Muscle layer of duodenum (tissue), 2 donors: Measurements from ENCODE around the gene RAPSN.

Experiments
- H3K27ac ChIP-seq: one replicate; pipeline ENCODE4 v1.7.0; 2013; ENCODE audit warnings: mild to moderate bottlenecking, low read length
- H3K27me3 ChIP-seq: one replicate; pipeline ENCODE4 v1.7.0; 2013; ENCODE audit warnings: low read depth, mild to moderate bottlenecking, control low read depth, low read length
- H3K36me3 ChIP-seq, 2 donors: one replicate each; pipeline ENCODE4 v1.7.0; 2013; ENCODE audit warnings: low read length in 2 of 2, control low read depth in 1 of 2, mild to moderate bottlenecking in 1 of 2; ENCODE audit not compliant: insufficient read depth in 2 of 2, control insufficient read depth in 1 of 2
- H3K4me1 ChIP-seq, 2 donors: one replicate each; pipeline ENCODE4 v1.7.0; 2013; ENCODE audit warnings: low read length in 2 of 2, mild to moderate bottlenecking in 2 of 2, control low read depth in 1 of 2, moderate library complexity in 1 of 2; ENCODE audit not compliant: insufficient read depth in 2 of 2, control insufficient read depth in 1 of 2
- H3K4me3 ChIP-seq, 2 donors: one replicate each; pipeline ENCODE4 v1.7.0; 2013; ENCODE audit warnings: low read length in 2 of 2, low read depth in 1 of 2, mild to moderate bottlenecking in 1 of 2
- H3K9me3 ChIP-seq, 2 donors: one replicate each; pipeline ENCODE4 v1.7.0; 2013; ENCODE audit warnings: low read length in 2 of 2, control low read depth in 1 of 2, mild to moderate bottlenecking in 1 of 2; ENCODE audit not compliant: control insufficient read depth in 1 of 2
- donor health status: healthy.

The RAPSN gene

DNA sequence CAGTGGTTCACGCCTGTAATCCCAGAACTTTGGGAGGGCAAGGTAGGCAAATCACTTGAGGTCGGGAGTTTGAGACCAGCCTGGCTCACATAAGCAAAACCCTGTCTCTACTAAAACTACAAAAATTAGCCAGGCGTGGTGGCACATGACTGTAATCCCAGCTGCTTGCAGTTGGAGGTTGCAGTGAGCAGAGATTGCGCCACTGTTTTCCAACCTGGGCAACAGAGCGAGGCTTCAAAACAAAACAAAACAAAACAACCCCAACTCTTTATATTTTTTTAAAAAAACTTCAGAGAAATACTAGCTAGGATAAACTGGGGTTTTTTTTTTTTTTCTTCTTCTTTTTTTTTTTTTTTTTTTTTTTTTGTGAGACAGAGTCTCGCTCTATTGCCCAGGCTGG is 31.8 kb upstream of the RAPSN start:
- no peaks in the 10 kb centered on the region for H3K9me3 ChIP-seq
- H3K4me1 ChIP-seq, result no peaks in the 10 kb centered on the region
- no peak overlapping the region for H3K4me3 ChIP-seq
- H3K36me3 ChIP-seq, result peaks cover 68 to 94% of the 10 kb centered on the region in 2 donors
- no peaks in the 10 kb centered on the region for H3K27me3 ChIP-seq
- H3K27ac ChIP-seq, result no peak overlapping the region

GRCh38 chr11:47478651-47479329 is 29.9 kb upstream of the RAPSN start:
- Histone ChIP-seq H3K4me3 (no peak overlapping the region), H3K27me3 (no peaks in the 10 kb centered on the region), H3K36me3 (peaks cover 74 to 93% of the 10 kb centered on the region in 2 donors), H3K4me1 (no peaks in the 10 kb centered on the region), H3K27ac (no peak overlapping the region), H3K9me3 (no peaks in the 10 kb centered on the region)

GRCh38 chr11:47477753-47478152 is 28.8 kb upstream of the RAPSN start:
- Histone ChIP-seq H3K4me1 (no peaks in the 10 kb centered on the region), H3K9me3 (no peaks in the 10 kb centered on the region), H3K4me3 (no peak overlapping the region), H3K36me3 (peaks cover 75 to 93% of the 10 kb centered on the region in 2 donors), H3K27me3 (no peaks in the 10 kb centered on the region), H3K27ac (no peak overlapping the region)

- Histone ChIP-seq H3K4me3 (no peak overlapping the region), H3K9me3 (no peaks in the 10 kb centered on the region), H3K4me1 (no peaks in the 10 kb centered on the region), H3K27me3 (no peaks in the 10 kb centered on the region), H3K36me3 (peaks cover 75 to 93% of the 10 kb centered on the region in 2 donors), H3K27ac (no peak overlapping the region)
These were observed 28.4 kb upstream of the RAPSN start for GRCh38 chr11:47477323-47477722.

DNA sequence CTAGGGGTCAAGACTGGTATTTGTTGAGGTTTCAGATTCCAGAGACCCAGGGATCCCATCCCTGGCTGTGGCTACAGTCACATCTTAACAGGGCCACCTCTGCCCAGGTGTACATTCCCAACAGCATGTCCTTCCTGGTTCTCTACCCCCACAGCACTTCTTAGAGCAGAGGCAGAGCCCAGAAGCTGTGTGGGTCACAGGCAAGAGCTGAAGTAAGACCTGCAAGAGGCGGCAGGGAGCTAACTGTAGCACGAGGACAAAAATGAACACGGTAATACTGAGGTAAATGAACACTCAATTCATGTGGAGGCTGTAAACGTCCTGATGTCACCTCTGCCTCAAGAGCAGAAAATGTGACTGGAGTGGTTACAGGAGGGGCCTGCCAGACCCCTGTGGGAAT is 21.7 kb upstream of the RAPSN start:
- H3K4me1 ChIP-seq, result peaks cover 23 to 38% of the 10 kb centered on the region in 2 donors
- H3K9me3 ChIP-seq, result no peaks in the 10 kb centered on the region
- H3K27ac ChIP-seq, result no peak overlapping the region
- H3K4me3 ChIP-seq, result no peak overlapping the region
- peaks cover 58 to 62% of the 10 kb centered on the region in 2 donors for H3K36me3 ChIP-seq
- H3K27me3 ChIP-seq, result no peaks in the 10 kb centered on the region

DNA sequence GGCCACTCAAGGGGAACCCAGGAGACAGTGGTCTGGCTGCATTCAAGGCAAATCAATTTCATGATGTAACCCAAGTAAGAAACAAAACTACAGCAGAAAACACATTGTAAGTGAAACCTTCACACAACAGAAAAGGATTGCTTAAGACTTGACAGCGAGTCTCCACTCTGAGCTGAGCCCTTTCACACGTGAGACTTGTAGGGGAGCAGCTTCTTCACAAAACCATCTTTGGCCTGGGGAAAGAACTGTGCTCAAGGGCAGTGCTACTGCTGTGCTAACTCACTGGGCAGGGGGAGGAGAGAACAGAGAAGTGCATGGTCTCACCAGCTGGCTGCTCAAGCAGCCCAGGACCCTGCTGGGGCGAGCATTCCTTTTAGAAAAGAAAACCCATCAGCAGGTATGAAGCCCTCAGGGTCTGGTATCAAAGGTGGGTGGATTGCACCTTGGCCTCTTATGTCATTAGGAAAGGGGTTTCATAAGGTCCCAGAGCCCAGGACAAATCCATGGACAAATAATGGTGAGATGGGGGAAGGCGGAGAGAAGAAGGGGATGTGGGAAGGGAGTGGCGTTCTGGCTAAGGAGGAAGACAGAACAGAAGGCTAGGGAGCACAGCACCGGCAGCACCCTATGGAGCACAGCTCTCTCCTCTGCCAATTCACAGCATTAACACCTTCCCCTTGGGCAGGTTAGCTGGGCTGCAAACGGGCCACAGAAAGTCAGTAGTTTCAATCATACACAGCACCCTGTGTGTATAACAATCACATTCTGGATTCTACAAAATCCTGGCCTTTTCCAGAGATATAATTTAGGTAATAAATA is 20.6 kb upstream of the RAPSN start:
- H3K4me3 ChIP-seq, result no peak overlapping the region
- no peaks in the 10 kb centered on the region for H3K9me3 ChIP-seq
- H3K27me3 ChIP-seq, result no peaks in the 10 kb centered on the region
- peaks cover 47 to 53% of the 10 kb centered on the region in 2 donors for H3K36me3 ChIP-seq
- H3K27ac ChIP-seq, result peak overlapping the region; percentile 34
- H3K4me1 ChIP-seq, result peaks cover 23 to 42% of the 10 kb centered on the region in 2 donors

GRCh38 chr11:47468598-47469214 is 19.8 kb upstream of the RAPSN start:
- Histone ChIP-seq H3K36me3 (peaks cover 39 to 48% of the 10 kb centered on the region in 2 donors), H3K4me1 (peaks cover 23 to 42% of the 10 kb centered on the region in 2 donors), H3K27ac (peak overlapping the region; percentile 34), H3K4me3 (no peak overlapping the region), H3K27me3 (no peaks in the 10 kb centered on the region), H3K9me3 (no peaks in the 10 kb centered on the region)

DNA sequence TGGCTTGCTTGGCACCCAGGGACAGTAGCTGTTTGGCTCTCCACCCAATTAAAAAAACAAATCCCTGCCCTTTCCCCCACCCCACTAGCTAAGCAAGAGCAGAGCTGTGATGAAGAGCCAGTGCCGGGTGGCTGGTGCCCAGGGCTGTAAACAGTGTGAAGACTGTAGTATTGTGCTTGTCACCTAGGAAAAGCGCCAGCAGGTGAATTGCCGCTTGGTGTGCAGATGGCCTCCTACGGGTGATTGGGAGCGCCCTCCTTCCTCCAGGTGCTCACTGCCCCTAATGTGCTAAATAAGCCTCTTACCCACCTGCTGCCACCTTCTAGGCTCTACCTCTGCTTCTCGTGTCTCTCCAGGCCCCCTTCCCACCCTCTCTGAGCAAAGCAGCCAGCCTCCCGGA is 18.4 kb upstream of the RAPSN start:
- peaks cover 25 to 34% of the 10 kb centered on the region in 2 donors for H3K36me3 ChIP-seq
- H3K27ac ChIP-seq, result peak overlapping the region; percentile 68
- no peaks in the 10 kb centered on the region for H3K27me3 ChIP-seq
- H3K9me3 ChIP-seq, result no peaks in the 10 kb centered on the region
- H3K4me1 ChIP-seq, result peaks cover 23 to 42% of the 10 kb centered on the region in 2 donors
- no peak overlapping the region for H3K4me3 ChIP-seq

- Histone ChIP-seq H3K27me3 (no peaks in the 10 kb centered on the region), H3K36me3 (peaks cover 19 to 29% of the 10 kb centered on the region in 2 donors), H3K9me3 (no peaks in the 10 kb centered on the region), H3K4me1 (peaks cover 23 to 42% of the 10 kb centered on the region in 2 donors), H3K4me3 (no peak overlapping the region), H3K27ac (peak overlapping the region; percentile 68)
These were observed 17.8 kb upstream of the RAPSN start for GRCh38 chr11:47466701-47467250.

DNA sequence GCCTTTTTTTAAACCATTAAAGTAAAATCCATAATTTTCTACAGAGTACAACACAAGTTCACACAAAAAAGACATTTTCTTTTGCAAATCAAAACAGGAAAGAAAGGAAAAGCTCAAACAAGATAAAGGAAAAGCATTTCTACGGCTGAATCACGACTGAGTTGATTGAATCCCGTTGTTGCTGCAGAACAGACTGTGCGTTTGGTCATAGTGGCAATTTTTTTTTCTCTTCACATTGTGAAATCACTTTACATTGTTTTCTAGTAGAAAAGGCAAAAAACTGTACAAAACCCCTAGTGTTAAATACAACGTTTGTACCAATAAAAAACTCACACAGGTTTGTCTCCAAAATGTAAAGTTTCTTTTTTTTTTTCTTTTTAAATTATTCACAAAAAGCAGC is 17.3 kb upstream of the RAPSN start:
- Histone ChIP-seq H3K4me3 (no peak overlapping the region), H3K27ac (peak overlapping the region; percentile 68), H3K27me3 (no peaks in the 10 kb centered on the region), H3K36me3 (peaks cover 13 to 23% of the 10 kb centered on the region in 2 donors), H3K9me3 (no peaks in the 10 kb centered on the region), H3K4me1 (peaks cover 23 to 41% of the 10 kb centered on the region in 2 donors)

DNA sequence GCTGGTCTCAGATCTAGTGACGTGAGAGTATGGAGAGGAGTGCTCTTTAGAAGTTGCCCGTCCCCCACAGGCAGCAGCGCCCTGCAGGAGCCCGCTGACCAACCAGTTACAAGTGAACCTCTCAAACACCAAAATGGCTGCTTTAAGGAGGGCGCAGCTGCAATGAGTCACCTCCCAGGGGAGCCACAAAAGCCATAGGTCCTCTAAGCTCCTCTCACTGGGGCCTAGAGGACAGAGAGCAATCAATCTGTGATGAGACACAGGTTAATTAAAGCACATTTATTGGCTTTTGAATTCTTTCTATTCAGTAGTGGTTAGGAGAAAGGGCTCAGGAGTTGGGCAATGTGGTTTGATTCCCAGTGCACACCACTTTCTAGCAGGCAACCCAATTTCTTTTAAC is 15.5 kb upstream of the RAPSN start:
- Histone ChIP-seq H3K27ac (no peak overlapping the region), H3K27me3 (no peaks in the 10 kb centered on the region), H3K9me3 (no peaks in the 10 kb centered on the region), H3K36me3 (peaks cover 9% of the 10 kb centered on the region in 2 donors), H3K4me1 (peaks cover 18 to 35% of the 10 kb centered on the region in 2 donors), H3K4me3 (no peak overlapping the region)
